HG02973 (cell line): ENCODE measurements around the gene ZG16B.

Experiments
- ATAC-seq: cut with Tn5 transposase; IDR thresholded peaks from one replicate; pipeline ENCODE4 v1.9.1; 2021; ENCODE audit warnings: moderate library complexity; ENCODE audit not compliant: unreplicated experiment

The ZG16B gene

DNA sequence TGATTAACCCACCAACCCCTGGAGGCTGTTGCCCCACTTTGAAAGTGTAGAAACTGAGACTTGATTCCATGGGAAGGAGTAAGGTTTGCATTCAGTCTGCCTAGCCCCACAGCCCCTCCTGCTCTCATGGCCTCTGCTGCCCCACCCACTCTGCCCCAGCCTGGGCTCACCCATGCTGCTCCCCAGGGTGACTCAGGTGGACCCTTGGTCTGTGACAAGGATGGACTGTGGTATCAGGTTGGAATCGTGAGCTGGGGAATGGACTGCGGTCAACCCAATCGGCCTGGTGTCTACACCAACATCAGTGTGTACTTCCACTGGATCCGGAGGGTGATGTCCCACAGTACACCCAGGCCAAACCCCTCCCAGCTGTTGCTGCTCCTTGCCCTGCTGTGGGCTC lies 25.4 kb upstream of the ZG16B start:
- ATAC-seq, result no peak

GRCh38 chr16:2806286-2806685 lies 23.8 kb upstream of the ZG16B start:
- no peak for ATAC-seq

DNA sequence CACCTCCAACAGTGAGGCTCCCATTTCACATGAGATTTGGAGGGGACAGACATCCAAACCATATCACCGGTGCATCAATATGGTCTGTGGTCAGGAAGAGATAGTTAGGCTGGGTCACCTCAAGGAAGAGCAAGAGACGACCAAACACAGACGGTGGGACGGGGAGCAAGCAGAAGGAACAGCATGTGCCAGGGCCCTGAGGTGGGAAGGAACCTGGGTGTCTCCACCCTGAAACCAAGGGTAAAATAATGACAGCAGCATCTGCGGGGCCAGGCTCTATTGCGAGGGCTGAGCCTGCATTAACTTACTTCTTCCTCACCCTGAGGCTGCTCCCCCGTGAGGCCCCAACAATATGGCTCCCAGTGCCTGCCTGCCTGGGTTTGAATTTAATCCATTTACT lies 21.9 kb upstream of the ZG16B start:
- ATAC-seq, result no peak

DNA sequence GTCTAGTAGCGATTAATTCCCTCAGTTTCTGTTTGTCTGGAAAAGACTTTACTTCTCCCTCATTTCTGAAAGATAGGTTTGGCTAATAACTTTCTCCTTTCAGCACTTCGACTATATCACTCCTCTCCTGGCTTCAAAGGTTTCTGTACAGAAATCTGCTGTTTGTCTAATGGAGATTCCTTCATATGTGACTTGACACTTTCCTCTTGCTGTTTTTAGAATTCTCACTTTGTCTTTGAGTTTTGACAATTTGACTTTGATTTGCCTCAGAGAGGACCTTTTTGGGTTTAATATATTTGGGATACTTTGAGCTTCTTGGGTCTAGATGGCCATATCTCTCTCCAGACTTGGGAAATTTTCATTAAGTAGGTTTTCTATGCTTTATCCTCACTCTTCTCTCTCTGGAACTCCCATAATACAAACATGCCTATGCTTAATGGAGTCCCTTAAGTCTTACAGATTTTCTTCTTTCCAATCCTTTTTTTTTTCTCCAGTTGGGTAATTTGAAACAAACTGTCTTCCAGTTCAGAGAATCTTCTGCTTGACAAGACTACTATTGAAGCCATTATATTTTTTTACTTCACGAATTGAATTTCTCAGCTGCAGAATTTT lies 20.8 kb upstream of the ZG16B start:
- ATAC-seq, result no peak

GRCh38 chr16:2810651-2811050 lies 19.5 kb upstream of the ZG16B start:
- no peak for ATAC-seq

- ATAC-seq, result no peak
Measured at GRCh38 chr16:2811703-2812471, 18.2 kb upstream of the ZG16B start.

DNA sequence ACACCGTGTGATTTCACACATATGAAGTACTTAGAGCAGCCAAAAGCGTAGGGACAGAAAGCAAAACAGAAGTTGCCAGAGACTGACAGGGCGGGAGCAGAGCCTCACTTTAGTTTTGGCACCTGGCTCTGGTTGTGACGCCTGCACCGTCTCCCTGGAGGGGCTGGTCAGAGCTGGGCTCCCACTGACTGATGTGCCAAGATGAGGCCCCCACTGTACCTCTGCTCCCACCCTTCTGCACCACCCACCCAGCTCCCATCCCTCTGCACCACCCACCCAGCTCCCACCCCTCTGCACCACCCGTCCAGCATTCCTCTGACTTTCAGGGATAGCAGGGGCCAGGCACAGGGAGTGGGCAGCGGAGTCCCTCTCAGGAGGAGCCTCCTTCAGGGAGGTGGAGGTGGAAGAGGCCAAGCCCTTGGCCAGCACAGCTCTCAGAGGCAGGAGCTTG lies 16.3 kb upstream of the ZG16B start:
- ATAC-seq, result no peak

DNA sequence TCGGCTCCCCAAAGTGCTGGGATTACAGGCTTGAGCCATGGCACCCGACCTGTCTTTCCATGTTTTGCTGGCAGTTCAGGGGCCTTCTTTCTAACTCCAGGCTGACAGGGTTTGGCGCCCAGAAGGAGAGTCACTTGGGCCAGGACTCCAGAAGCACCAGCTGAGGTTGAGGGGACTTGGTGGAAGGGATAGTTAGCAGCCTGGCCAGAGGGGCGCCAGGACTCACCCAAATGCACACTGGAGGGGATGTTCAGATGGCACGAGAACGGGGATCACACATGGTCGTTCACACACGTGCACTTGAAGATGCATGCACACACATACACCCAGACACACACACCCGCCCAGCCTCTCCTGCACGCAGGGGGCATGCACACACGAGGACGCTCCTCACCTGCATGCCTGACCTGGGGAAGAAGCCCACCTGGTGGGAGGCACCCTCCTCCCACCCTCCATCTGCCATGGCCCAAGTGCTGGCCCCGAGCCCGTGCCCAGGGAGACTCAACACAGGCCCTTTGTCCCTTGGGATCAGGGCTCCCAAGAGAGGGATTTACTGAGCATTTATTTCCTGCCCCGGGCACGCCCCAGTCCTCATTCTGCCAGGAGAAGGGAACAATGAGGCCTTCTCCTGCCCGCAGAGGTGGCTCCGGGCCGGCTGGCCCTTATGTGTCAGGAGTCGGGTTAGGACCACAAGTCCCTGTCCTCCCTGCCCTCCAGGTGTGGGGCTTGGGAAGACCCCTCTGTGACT lies 15.4 kb upstream of the ZG16B start:
- ATAC-seq, result no peak

- no peak for ATAC-seq
Measured at GRCh38 chr16:2815299-2815771, 14.8 kb upstream of the ZG16B start.

- ATAC-seq, result no peak
Measured at GRCh38 chr16:2816751-2817339, 13.3 kb upstream of the ZG16B start, which contains the start of gene PRSS21. Gene PRSS21 (plus strand): TSS chr16:2817237. CDS start chr16:2817269, 32 bp downstream.

GRCh38 chr16:2817340-2818271 lies 12.5 kb upstream of the ZG16B start:
- no peak for ATAC-seq

DNA sequence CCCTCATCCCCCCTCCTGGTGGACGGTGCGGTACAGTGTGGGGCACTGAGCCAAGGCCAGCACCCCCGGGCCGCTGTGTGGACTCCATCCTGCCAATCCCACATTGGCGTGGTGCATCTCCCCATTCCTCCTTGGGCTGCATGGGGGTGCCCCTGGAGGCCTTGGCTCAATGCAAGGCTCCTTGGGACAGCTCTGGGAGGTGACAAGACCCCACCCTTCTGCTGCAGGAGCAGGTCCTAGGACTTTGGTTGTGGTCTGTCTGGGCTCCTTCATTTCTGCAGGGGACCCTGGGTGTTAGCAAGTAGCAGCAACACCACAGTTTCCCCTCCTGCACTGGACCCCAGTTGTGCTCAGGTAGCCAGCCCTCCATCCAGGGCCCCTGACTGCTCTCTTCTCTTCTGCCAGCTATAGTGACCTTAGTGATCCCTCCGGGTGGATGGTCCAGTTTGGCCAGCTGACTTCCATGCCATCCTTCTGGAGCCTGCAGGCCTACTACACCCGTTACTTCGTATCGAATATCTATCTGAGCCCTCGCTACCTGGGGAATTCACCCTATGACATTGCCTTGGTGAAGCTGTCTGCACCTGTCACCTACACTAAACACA lies 11.7 kb upstream of the ZG16B start:
- ATAC-seq, result no peak

GRCh38 chr16:2819179-2819938 lies 10.7 kb upstream of the ZG16B start:
- ATAC-seq, result no peak

- no peak for ATAC-seq
Measured at GRCh38 chr16:2819939-2820835, 9.9 kb upstream of the ZG16B start.

DNA sequence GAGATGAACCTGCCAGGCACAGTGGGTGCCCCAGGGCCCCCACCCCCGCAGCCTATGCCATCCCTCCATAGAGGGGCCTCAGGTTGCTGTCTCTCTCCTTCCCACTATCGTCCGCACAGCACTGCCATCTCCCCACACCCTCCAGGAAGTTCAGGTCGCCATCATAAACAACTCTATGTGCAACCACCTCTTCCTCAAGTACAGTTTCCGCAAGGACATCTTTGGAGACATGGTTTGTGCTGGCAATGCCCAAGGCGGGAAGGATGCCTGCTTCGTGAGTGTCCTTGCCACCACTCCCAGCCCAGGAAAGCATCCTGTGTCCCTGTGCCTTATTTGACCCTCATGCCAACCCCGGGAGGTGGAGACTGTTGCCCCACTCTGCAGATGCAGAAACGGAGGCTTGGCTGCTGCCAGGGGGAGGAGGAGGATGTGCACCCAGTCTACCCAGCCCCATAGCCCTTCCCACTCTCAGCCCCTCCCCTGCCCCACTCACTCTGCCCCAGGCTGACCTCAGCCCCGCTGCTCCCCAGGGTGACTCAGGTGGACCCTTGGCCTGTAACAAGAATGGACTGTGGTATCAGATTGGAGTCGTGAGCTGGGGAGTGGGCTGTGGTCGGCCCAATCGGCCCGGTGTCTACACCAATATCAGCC lies 9.1 kb upstream of the ZG16B start:
- ATAC-seq, result no peak

DNA sequence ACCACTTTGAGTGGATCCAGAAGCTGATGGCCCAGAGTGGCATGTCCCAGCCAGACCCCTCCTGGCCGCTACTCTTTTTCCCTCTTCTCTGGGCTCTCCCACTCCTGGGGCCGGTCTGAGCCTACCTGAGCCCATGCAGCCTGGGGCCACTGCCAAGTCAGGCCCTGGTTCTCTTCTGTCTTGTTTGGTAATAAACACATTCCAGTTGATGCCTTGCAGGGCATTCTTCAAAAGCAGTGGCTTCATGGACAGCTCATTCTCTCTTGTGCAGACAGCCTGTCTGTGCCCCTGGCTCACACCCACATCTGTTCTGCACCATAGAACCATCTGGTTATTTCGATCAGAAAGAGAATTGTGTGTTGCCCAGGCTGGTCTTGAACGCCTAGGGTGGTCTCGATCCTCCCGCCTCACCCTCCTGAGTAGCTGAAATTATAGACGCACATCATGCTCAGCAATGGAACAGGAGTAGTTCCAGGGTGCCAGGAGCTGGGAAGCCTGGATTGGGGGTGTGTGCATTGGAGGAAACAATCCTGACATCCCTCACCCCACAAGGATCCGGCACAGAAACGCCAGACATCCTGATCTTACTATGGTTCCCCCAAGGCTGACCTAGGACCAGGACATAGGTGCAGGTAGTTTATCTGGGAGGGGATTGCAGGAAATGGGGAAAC lies 8.5 kb upstream of the ZG16B start:
- ATAC-seq, result no peak

- no peak for ATAC-seq
Measured at GRCh38 chr16:2822158-2822495, 8.0 kb upstream of the ZG16B start.
